Caco-2 (cell line): Measurements from ENCODE around the gene PTPN22. TPM values are rescaled to one million over a fixed set of nuclear protein-coding genes. Genes with fewer than 3 reads are reported as not detected.

Source experiments
- BruUV-seq: library from RNA; stranded (reverse); fragments of 400-500 nt; replicated peaks from 2 replicates; lab custom pipeline; 2021; lab: Mats Ljungman, UMichigan
- CTCF ChIA-PET: fragments of 300-600 bp; sonication (Branson Sonifier 250); formaldehyde crosslinking; loops from one replicate; lab custom pipeline; 2022; ENCODE audit warnings: antibody characterized with exemption; lab: Charles Lee
- POLR2A ChIA-PET: fragments of 300-600 bp; sonication (Branson Sonifier 250); formaldehyde crosslinking; loops from one replicate; lab custom pipeline; 2022; ENCODE audit warnings: antibody characterized with exemption; lab: Charles Lee
- DNase-seq, 2 experiments: peaks; one replicate each; pipeline versions ENCODE4 v3.0.0 to v3.0.0-alpha.2; 2020 to 2022
- H3K27me3 ChIP-seq: replicated peaks from 2 replicates; pipeline ENCODE4 v1.6.0; 2011; ENCODE audit warnings: low read length; ENCODE audit not compliant: control insufficient read depth, insufficient read depth
- H3K36me3 ChIP-seq: 2 replicates; pipeline ENCODE4 v1.5.1; 2011; ENCODE audit warnings: low read length; ENCODE audit not compliant: control insufficient read depth, insufficient read depth
- H3K4me1 ChIP-seq: fragments of 250-450 bp; sonication (Bioruptor Pico); 2 replicates; pipeline ENCODE4 v1.5.1; 2020; ENCODE audit warnings: mild to moderate bottlenecking
- H3K4me3 ChIP-seq: 2 replicates; pipeline ENCODE4 v1.5.1; 2011; ENCODE audit warnings: low read depth, mild to moderate bottlenecking, control low read depth, low read length
- H3K9me3 ChIP-seq: fragments of 250-450 bp; sonication (Bioruptor Pico); 2 replicates; pipeline ENCODE4 v1.5.1; 2020; ENCODE audit warnings: mild to moderate bottlenecking, moderate library complexity
- H3K27ac Mint-ChIP-seq: one replicate; pipeline ENCODE4 v1.8.0; 2022; ENCODE audit warnings: mixed read lengths; ENCODE audit not compliant: unreplicated experiment
- H3K27me3 Mint-ChIP-seq: one replicate; pipeline ENCODE4 v1.8.0; 2022; ENCODE audit warnings: mixed read lengths; ENCODE audit not compliant: insufficient read depth, unreplicated experiment
- H3K36me3 Mint-ChIP-seq: one replicate; pipeline ENCODE4 v1.8.0; 2022; ENCODE audit warnings: mild to moderate bottlenecking, mixed read lengths; ENCODE audit not compliant: insufficient read depth, unreplicated experiment
- H3K4me1 Mint-ChIP-seq: one replicate; pipeline ENCODE4 v1.8.0; 2022; ENCODE audit warnings: low read depth, mixed read lengths; ENCODE audit not compliant: unreplicated experiment
- H3K4me3 Mint-ChIP-seq: one replicate; pipeline ENCODE4 v1.8.0; 2022; ENCODE audit warnings: mild to moderate bottlenecking, moderate library complexity, mixed read lengths; ENCODE audit not compliant: unreplicated experiment
- H3K9me3 Mint-ChIP-seq: one replicate; pipeline ENCODE4 v1.8.0; 2022; ENCODE audit warnings: mixed read lengths; ENCODE audit not compliant: unreplicated experiment
- intact Hi-C: fragments of 100-400 bp; cut with micrococcal nuclease; formaldehyde crosslinking; loops from one replicate; pipeline ENCODE4 v1.10.0; 2022; ENCODE audit not compliant: unreplicated experiment
- total RNA-seq: library from RNA; stranded (reverse); gene quantifications from 2 replicates; pipeline ENCODE4 v1.2.3, GENCODE V29; 2022
- TF ChIP-seq, protein P1 (sequence below), 2 experiments: fragments of 200-600 bp in 1 of 2; IDR thresholded peaks; 1 replicate in 1 of 2; 2 replicates in 1 of 2; pipeline versions ENCODE4 v1.5.1 to v1.8.0; 2011 to 2022; ENCODE audit warnings: antibody characterized with exemption in 1 of 2, control low read depth in 1 of 2, inconsistent platforms in 1 of 2, low read depth in 1 of 2, low read length in 1 of 2, mild to moderate bottlenecking in 1 of 2, moderate library complexity in 1 of 2; ENCODE audit not compliant: insufficient read depth in 1 of 2, severe bottlenecking in 1 of 2, unreplicated experiment in 1 of 2

The PTPN22 gene
- total RNA-seq, 1 experiment from 2014 or later = not detected

DNA sequence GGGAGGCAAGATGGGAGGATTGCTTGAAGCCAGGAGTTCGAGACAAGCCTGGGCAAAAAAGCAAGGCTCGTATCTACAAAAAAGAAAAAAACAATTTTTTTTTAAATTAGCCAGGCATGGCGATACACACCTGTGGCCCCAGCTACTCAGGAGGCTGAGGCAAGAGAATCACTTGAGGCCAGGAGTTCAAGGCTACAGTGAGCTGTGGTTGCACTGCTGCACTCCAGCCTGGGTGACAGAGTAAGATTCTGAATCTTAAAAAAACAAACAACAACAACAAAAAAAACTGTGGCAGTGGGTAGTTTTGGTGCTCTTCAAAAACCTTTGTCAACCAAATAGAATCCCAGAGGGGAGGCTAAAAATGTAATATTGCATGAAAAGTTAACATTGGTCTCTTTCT lies 734 bp downstream of the PTPN22 start:
- no TSS peak for BruUV-seq
- ChIA-PET CTCF (no interaction called here), POLR2A (no interaction called here)
- Histone ChIP-seq H3K4me1 (no peaks in the 10 kb centered on the region), H3K27me3 (no peaks in the 10 kb centered on the region), H3K9me3 (no peaks in the 10 kb centered on the region), H3K4me3 (no peak overlapping the region), H3K36me3 (no peaks in the 10 kb centered on the region)
- TF ChIP-seq, protein P1, sequence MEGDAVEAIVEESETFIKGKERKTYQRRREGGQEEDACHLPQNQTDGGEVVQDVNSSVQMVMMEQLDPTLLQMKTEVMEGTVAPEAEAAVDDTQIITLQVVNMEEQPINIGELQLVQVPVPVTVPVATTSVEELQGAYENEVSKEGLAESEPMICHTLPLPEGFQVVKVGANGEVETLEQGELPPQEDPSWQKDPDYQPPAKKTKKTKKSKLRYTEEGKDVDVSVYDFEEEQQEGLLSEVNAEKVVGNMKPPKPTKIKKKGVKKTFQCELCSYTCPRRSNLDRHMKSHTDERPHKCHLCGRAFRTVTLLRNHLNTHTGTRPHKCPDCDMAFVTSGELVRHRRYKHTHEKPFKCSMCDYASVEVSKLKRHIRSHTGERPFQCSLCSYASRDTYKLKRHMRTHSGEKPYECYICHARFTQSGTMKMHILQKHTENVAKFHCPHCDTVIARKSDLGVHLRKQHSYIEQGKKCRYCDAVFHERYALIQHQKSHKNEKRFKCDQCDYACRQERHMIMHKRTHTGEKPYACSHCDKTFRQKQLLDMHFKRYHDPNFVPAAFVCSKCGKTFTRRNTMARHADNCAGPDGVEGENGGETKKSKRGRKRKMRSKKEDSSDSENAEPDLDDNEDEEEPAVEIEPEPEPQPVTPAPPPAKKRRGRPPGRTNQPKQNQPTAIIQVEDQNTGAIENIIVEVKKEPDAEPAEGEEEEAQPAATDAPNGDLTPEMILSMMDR (IDR thresholded peaks at IDR 0.05; ENCODE audit: insufficient read depth in 1 of 2, low read depth in 1 of 2, low read length in 1 of 2, severe bottlenecking in 1 of 2, unreplicated experiment in 1 of 2) = no peak
- H3K9me3 Mint-ChIP-seq = no peaks in the 10 kb centered on the region
- H3K27me3 Mint-ChIP-seq = no peaks in the 10 kb centered on the region
- intact Hi-C loops = no loop called here
- DNase-seq = no peak
- H3K4me1 Mint-ChIP-seq = no peaks in the 10 kb centered on the region
- H3K27ac Mint-ChIP-seq = no peak overlapping the region
- no peak overlapping the region for H3K4me3 Mint-ChIP-seq
- H3K36me3 Mint-ChIP-seq = no peaks in the 10 kb centered on the region

GRCh38 chr1:113868387-113869083 lies 3.0 kb downstream of the PTPN22 start:
- DNase-seq = no peak
- Mint-ChIP-seq H3K36me3 (no peaks in the 10 kb centered on the region), H3K27me3 (no peaks in the 10 kb centered on the region), H3K27ac (no peak overlapping the region), H3K4me1 (no peaks in the 10 kb centered on the region), H3K9me3 (no peaks in the 10 kb centered on the region), H3K4me3 (no peak overlapping the region)
- ChIA-PET POLR2A (no interaction called here), CTCF (no interaction called here)
- no TSS peak for BruUV-seq
- H3K27me3 ChIP-seq = no peaks in the 10 kb centered on the region
- intact Hi-C loops = no loop called here
- TF ChIP-seq, protein P1 (IDR thresholded peaks at IDR 0.05; ENCODE audit: insufficient read depth in 1 of 2, low read depth in 1 of 2, low read length in 1 of 2, severe bottlenecking in 1 of 2, unreplicated experiment in 1 of 2) = no peak
- H3K36me3 ChIP-seq = no peaks in the 10 kb centered on the region
- H3K4me3 ChIP-seq = no peak overlapping the region
- no peaks in the 10 kb centered on the region for H3K9me3 ChIP-seq
- H3K4me1 ChIP-seq = no peaks in the 10 kb centered on the region

DNA sequence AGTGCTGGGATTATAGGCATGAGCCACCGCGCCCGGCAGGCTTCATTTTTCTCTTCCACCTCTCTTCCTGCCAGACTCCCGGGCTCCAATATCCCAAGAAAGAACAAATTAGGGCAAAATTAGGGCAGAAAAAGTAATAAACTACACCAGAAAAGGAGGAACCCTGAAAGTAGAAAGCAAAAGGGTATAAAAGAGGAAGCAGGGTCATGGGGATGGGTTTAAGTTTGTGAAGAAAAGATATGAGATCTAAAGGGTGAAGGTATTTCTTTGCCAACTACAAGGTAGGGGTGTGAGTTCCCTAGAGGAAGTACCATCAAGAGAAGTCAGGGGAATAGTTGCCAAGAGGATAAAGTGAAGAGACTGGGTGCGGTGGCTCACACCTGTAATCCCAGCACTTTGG lies 9.9 kb downstream of the PTPN22 start:
- H3K4me3 Mint-ChIP-seq = no peak overlapping the region
- H3K4me1 Mint-ChIP-seq = no peaks in the 10 kb centered on the region
- Histone ChIP-seq H3K9me3 (no peaks in the 10 kb centered on the region), H3K36me3 (no peaks in the 10 kb centered on the region), H3K4me1 (no peaks in the 10 kb centered on the region), H3K27me3 (no peaks in the 10 kb centered on the region), H3K4me3 (no peak overlapping the region)
- no TSS peak for BruUV-seq
- intact Hi-C loops = no loop called here
- H3K27ac Mint-ChIP-seq = no peak overlapping the region
- ChIA-PET CTCF (no interaction called here), POLR2A (no interaction called here)
- H3K27me3 Mint-ChIP-seq = no peaks in the 10 kb centered on the region
- TF ChIP-seq, protein P1 (IDR thresholded peaks at IDR 0.05; ENCODE audit: insufficient read depth in 1 of 2, low read depth in 1 of 2, low read length in 1 of 2, severe bottlenecking in 1 of 2, unreplicated experiment in 1 of 2) = no peak
- DNase-seq = no peak
- H3K36me3 Mint-ChIP-seq = no peaks in the 10 kb centered on the region
- H3K9me3 Mint-ChIP-seq = no peaks in the 10 kb centered on the region
